Gastrocnemius medialis (tissue), 4 donors: ENCODE measurements around the gene CPVL. TPM values are rescaled to one million over a fixed set of nuclear protein-coding genes. Genes with fewer than 3 reads are reported as not detected.

ENCODE experiments used
- ATAC-seq, 2 donors: fragments of 150-250 bp; one replicate each; pipeline ENCODE4 v1.9.1; 2016
- DNase-seq, 2 donors: peaks; one replicate each; pipeline ENCODE4 v3.0.0-alpha.2; 2019
- H3K27ac ChIP-seq, 4 donors: fragments of 200-600 bp; sonication (generic); 1 replicate in 1 of 4; 2 replicates in 3 of 4; pipeline ENCODE4 v1.5.1; 2016 to 2018; ENCODE audit warnings: mild to moderate bottlenecking in 2 of 4, moderate library complexity in 1 of 4
- H3K27me3 ChIP-seq, 3 donors: fragments of 200-600 bp; sonication (generic) in 2 of 3; 1 replicate in 1 of 3; 2 replicates in 2 of 3; pipeline versions ENCODE4 v1.5.1 to v1.6.0; 2016 to 2019; ENCODE audit warnings: mild to moderate bottlenecking in 1 of 3, moderate library complexity in 1 of 3
- H3K36me3 ChIP-seq, 2 donors: fragments of 200-600 bp; sonication (generic) in 1 of 2; one replicate each; pipeline ENCODE4 v1.5.1; 2017 to 2018
- H3K4me1 ChIP-seq, 2 donors: fragments of 200-600 bp; sonication (generic) in 1 of 2; one replicate each; pipeline ENCODE4 v1.5.1; 2016 to 2017; ENCODE audit warnings: mild to moderate bottlenecking in 2 of 2
- H3K4me3 ChIP-seq, 4 donors: fragments of 200-600 bp; sonication (generic) in 3 of 4; 1 replicate in 1 of 4; 2 replicates in 3 of 4; pipeline ENCODE4 v1.5.1; 2016 to 2019; ENCODE audit warnings: mild to moderate bottlenecking in 2 of 4
- H3K9me3 ChIP-seq, 3 donors: fragments of 200-600 bp; sonication (generic) in 2 of 3; 1 replicate in 1 of 3; 2 replicates in 2 of 3; pipeline ENCODE4 v1.5.1; 2016 to 2019
- CTCF ChIP-seq, 5 experiments: fragments of 450-650 bp in 3 of 5; fragments of 200-600 bp in 2 of 5; sonication (generic) in 2 of 5; IDR thresholded peaks in 4 of 5; conservative IDR thresholded peaks in 1 of 5; 1 replicate in 4 of 5; 2 replicates in 1 of 5; pipeline ENCODE4 v1.5.1; 2016 to 2019; ENCODE audit warnings: antibody characterized with exemption in 5 of 5, mild to moderate bottlenecking in 3 of 5, moderate library complexity in 3 of 5
- POLR2A ChIP-seq, 2 donors: fragments of 450-650 bp; IDR thresholded peaks; one replicate each; pipeline ENCODE4 v1.6.1; 2017; ENCODE audit warnings: antibody characterized with exemption in 2 of 2, mild to moderate bottlenecking in 2 of 2, moderate library complexity in 2 of 2
- in situ Hi-C, 4 donors: fragments of 200-750 bp; cut with MboI; loops; one replicate each; pipeline versions ENCODE4 v1.15.0 to v1.8.0; 2017; ENCODE audit warnings: low sequenced_read_pairs in 4 of 4
- intact Hi-C: fragments of 100-400 bp; cut with DNase I; formaldehyde crosslinking; loops from one replicate; pipeline ENCODE4 v1.15.1; 2023; ENCODE audit warnings: low total_unique reads
- total RNA-seq, 4 donors: library from RNA; depleted of rRNA; stranded (reverse); fragments of >200 nt; gene quantifications; one replicate each; pipeline versions ENCODE4 v1.1.0 to v1.2.3, GENCODE V29; 2016

CPVL gene
- total RNA-seq, 4 donors from 2014 or later = 5.6 to 11.8 (median 6.2) TPM

GRCh38 chr7:29038463-29038862 is 107.9 kb downstream of the CPVL start:
- H3K27me3 ChIP-seq = no peaks in the 10 kb centered on the region
- ATAC-seq = no peak
- no peak for TF ChIP-seq POLR2A (IDR thresholded peaks at IDR 0.05)
- TF ChIP-seq CTCF (IDR thresholded peaks at IDR 0.05 in 4 of 5, conservative IDR thresholded peaks at IDR 0.05 in 1 of 5) = no peak
- H3K9me3 ChIP-seq = no peaks in the 10 kb centered on the region
- DNase-seq = no peak
- no peaks in the 10 kb centered on the region for H3K36me3 ChIP-seq
- in situ Hi-C loops (no loop called here), intact Hi-C loops (no loop called here)
- H3K4me3 ChIP-seq = no peak overlapping the region
- peaks cover 9 to 29% of the 10 kb centered on the region in 2 donors for H3K4me1 ChIP-seq
- no peak overlapping the region for H3K27ac ChIP-seq

- no peaks in the 10 kb centered on the region for H3K9me3 ChIP-seq
- H3K36me3 ChIP-seq = no peaks in the 10 kb centered on the region
- no peaks in the 10 kb centered on the region for H3K27me3 ChIP-seq
- ATAC-seq (no peak), DNase-seq (no peak)
- in situ Hi-C loops (no loop called here), intact Hi-C loops (no loop called here)
- H3K4me3 ChIP-seq = no peak overlapping the region
- TF ChIP-seq CTCF (IDR thresholded peaks at IDR 0.05 in 4 of 5, conservative IDR thresholded peaks at IDR 0.05 in 1 of 5) = no peak
- TF ChIP-seq POLR2A (IDR thresholded peaks at IDR 0.05) = no peak
- peaks cover 0 to 16% of the 10 kb centered on the region in 2 donors for H3K4me1 ChIP-seq
- no peak overlapping the region for H3K27ac ChIP-seq
These were observed 111.1 kb downstream of the CPVL start for GRCh38 chr7:29035044-29035740.

- H3K36me3 ChIP-seq = no peaks in the 10 kb centered on the region
- peaks cover 0 to 7% of the 10 kb centered on the region in 2 donors for H3K4me1 ChIP-seq
- DNase-seq (no peak), ATAC-seq (no peak)
- H3K9me3 ChIP-seq = no peaks in the 10 kb centered on the region
- no peak overlapping the region for H3K4me3 ChIP-seq
- in situ Hi-C loops (no loop called here), intact Hi-C loops (no loop called here)
- no peaks in the 10 kb centered on the region for H3K27me3 ChIP-seq
- TF ChIP-seq POLR2A (IDR thresholded peaks at IDR 0.05) (no peak), CTCF (IDR thresholded peaks at IDR 0.05 in 4 of 5, conservative IDR thresholded peaks at IDR 0.05 in 1 of 5) (no peak)
- H3K27ac ChIP-seq = no peak overlapping the region
These were observed 112.8 kb downstream of the CPVL start for GRCh38 chr7:29033584-29033983.

GRCh38 chr7:29032146-29032545 is 114.2 kb downstream of the CPVL start:
- DNase-seq (no peak), ATAC-seq (no peak)
- H3K27ac ChIP-seq = no peak overlapping the region
- H3K4me1 ChIP-seq = peaks cover 0 to 7% of the 10 kb centered on the region in 2 donors
- H3K36me3 ChIP-seq = no peaks in the 10 kb centered on the region
- H3K9me3 ChIP-seq = no peaks in the 10 kb centered on the region
- intact Hi-C loops (no loop called here), in situ Hi-C loops (no loop called here)
- no peak for TF ChIP-seq POLR2A (IDR thresholded peaks at IDR 0.05)
- no peak for TF ChIP-seq CTCF (IDR thresholded peaks at IDR 0.05 in 4 of 5, conservative IDR thresholded peaks at IDR 0.05 in 1 of 5)
- no peak overlapping the region for H3K4me3 ChIP-seq
- no peaks in the 10 kb centered on the region for H3K27me3 ChIP-seq
